GM20431 (cell line): Measurements from ENCODE around the gene RNF123.

Experiments
- in situ Hi-C: fragments of 300-500 bp; cut with MseI, MboI; formaldehyde crosslinking; loops from one replicate; pipeline ENCODE4 v1.15.0; 2020; ENCODE audit warnings: low sequenced_read_pairs; ENCODE audit not compliant: unreplicated experiment

The RNF123 gene

DNA sequence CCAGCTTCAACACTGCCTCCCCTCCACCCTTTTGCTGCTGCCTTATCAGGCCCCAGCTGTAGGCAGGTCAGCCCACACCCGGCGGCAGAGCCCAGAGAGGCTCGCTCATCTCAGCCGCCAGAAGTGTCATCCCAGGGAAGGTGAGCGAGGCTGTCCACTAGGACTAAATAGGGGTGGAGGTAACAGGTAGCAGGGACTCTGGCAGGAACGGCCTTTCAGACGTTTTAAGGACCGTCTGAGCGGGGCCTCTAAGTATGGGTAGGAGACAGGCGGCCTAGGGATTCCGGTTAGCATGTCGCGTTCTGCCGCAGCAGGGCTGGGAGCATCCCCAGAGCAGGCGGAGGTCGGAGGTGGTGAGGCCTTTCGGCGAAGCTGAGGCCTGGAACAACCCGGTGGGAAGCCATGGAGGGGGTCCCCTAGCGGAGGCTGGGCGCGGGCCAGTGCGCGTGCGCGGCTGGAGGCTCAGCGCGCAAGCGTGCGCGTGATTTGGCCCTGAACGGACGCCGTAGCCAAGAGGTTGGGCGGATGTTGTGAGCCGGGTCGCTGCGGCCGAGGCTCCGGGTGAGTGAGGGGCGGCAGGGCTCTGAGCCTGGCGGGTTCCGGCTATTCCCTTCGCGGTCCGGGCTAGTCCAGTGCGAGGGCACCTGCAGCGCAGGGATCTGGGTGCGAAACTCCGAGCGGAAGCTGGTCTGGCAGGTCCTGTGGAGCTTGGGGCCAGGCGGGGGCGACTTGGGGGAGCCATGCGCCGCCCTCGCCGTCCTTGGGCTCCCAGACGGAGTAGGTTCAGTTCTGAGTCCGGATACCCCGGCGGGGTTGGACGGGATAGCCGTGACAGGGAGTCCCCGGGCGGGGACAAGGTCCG is at the start of gene RNF123, which contains the start of gene MST1:
Gene RNF123 (plus strand): TSS at position 512 of the 862 bp plus-strand sequence. CDS start 1,609 bp downstream, outside the sequence.
Gene MST1 (minus strand): TSS at position 429 of the 862 bp plus-strand sequence. CDS start 783 bp downstream, outside the sequence.
- in situ Hi-C loops: no loop called here

GRCh38 chr3:49641292-49641691 is 48.1 kb upstream of the RNF123 start:
- in situ Hi-C loops: no loop called here

DNA sequence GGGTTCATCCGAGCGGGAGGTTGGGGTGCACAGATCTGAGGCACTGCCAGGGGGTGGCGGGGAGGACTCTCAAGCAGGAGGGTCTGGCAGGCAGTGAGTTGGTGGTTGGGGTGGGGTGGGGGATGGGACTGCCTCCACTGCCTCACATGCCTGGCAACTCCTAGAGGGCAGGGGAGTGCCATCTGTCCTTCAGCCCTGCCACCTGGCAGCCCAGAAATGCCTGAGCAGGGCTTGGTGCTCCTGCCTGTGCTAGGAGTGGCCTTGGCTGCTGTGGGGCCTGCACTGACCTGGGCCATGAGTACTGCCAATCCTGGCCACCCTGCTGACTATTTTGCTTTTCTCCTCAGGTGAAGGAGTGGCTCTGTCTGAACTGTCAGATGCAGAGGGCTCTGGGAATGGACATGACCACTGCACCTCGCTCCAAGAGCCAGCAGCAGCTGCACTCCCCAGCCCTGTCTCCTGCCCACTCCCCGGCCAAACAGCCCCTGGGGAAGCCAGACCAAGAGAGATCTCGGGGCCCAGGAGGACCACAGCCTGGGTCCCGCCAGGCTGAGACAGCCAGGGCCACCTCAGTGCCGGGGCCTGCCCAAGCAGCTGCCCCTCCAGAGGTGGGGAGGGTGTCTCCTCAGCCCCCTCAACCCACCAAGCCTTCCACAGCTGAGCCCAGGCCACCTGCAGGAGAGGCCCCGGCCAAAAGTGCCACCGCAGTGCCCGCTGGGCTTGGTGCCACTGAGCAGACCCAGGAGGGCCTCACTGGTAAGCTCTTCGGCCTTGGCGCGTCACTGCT is 47.2 kb upstream of the RNF123 start:
- in situ Hi-C loops: no loop called here

- in situ Hi-C loops: no loop called here
These were observed 46.6 kb upstream of the RNF123 start for GRCh38 chr3:49642708-49643145.

GRCh38 chr3:49644684-49645083 is 44.7 kb upstream of the RNF123 start:
- in situ Hi-C loops: no loop called here

DNA sequence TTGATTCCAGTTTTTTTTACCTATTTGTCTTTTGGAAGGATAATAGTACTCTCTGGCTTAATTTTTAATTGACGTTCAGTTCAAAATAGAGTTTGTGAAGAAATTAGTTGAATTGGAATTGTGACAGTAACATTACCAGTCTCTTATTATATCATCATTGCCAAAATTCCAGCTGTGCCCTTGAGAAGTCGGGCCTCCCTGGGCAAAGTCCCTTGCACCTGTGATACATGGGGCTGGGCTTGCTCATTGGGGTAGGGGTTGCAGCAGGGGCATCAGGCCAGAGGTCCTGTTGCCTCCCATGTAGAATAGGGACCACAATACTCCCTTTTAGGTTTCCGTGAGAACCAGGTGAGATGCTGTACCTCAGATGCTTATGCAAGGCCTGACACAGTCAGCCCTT is 43.1 kb upstream of the RNF123 start:
- in situ Hi-C loops: no loop called here

DNA sequence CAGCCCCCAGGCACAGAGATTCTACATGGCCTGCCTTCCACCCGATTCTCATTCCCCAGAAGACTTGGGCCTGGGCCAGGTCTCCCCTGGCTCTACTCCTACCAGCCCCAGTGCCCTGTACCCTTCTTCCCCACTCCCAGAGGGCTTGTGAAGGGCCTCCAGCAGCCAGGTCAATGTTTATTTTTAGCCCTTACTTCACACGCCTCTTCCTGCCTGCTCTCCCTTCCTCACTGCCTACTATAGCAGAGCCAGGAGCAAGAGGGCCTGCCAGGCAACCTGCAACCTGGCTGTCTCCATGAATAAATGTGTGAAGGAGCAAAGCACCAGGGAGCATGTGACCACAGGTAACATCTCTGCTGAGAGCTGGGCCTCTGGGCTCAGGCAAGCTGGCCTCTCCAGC is 41.6 kb upstream of the RNF123 start:
- in situ Hi-C loops: no loop called here

DNA sequence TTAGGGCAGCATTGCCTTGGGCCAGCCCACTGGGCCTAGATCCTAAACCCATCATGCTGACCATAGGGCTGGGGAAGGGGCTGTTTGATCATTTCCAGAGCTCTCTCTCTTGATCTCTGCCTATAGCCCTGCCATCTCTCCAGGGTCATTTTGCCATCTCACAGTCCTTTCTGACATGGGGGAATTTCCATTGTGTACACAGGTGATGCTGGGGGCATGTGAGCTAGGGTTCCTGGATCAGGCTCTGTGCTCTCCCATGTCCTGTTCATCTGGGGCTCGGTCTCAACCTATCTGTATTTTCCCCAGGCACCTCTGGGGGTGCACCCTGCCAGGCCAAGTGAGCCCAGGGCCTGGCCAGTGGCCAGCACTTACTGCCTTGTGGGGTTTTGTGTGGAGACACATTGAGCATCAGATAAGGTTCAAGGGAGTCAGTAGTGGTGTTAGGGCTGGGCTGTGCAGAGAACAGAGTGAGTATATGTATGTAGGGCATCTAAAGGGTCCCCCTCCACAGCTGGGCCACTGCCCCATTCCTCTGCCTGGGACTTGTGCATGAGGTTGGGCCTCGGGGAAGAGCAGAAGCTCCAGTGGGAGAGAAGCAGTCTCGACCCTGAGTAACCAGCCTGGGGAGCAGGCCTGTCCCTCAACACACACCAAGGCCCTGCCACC is 40.9 kb upstream of the RNF123 start:
- in situ Hi-C loops: no loop called here

DNA sequence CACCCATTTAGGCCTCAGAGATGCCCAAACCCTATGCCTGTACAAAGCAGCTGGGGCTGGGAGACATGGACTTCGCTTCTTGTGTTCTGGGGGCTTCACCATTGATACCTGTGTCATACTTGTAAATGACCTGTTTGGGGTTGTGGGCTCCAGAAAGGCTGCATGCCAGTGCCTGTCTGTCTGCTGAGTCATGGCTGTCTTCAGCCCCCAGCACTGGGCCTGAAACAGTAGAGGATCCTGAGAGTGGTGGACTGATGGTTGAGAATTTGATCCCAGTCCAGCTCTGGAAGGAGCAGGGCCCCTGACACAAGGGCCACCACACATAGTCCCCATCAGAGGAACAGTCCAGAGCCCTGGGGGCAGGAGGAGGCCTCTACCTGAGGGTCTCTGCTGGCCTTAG is 39.8 kb upstream of the RNF123 start:
- in situ Hi-C loops: no loop called here

- in situ Hi-C loops: no loop called here
These were observed 39.2 kb upstream of the RNF123 start for GRCh38 chr3:49650177-49650576.

GRCh38 chr3:49650637-49651036 is 38.7 kb upstream of the RNF123 start:
- in situ Hi-C loops: no loop called here

DNA sequence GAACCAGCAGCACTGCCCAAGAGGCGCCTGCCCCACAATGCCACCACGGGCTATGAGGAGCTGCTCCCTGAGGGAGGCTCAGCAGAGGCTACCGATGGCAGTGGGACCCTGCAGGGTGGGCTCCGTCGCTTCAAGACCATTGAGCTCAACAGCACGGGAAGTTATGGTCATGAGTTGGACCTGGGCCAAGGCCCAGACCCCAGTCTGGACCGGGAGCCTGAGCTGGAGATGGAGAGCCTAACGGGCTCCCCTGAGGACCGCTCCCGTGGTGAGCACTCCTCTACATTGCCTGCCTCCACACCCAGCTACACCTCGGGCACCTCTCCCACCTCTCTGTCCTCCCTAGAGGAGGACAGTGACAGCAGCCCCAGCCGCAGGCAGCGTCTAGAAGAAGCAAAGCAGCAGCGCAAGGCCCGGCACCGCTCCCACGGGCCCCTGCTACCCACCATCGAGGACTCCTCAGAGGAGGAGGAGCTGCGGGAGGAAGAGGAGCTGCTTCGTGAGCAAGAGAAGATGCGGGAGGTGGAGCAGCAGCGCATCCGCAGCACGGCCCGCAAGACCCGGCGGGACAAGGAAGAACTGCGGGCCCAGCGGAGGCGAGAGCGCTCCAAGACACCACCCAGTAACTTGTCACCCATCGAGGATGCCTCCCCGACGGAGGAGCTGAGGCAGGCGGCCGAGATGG is 37.0 kb upstream of the RNF123 start:
- in situ Hi-C loops: no loop called here

- in situ Hi-C loops: no loop called here
These were observed 36.4 kb upstream of the RNF123 start for GRCh38 chr3:49652903-49653415.

- in situ Hi-C loops: no loop called here
These were observed 35.7 kb upstream of the RNF123 start for GRCh38 chr3:49653621-49654020.

DNA sequence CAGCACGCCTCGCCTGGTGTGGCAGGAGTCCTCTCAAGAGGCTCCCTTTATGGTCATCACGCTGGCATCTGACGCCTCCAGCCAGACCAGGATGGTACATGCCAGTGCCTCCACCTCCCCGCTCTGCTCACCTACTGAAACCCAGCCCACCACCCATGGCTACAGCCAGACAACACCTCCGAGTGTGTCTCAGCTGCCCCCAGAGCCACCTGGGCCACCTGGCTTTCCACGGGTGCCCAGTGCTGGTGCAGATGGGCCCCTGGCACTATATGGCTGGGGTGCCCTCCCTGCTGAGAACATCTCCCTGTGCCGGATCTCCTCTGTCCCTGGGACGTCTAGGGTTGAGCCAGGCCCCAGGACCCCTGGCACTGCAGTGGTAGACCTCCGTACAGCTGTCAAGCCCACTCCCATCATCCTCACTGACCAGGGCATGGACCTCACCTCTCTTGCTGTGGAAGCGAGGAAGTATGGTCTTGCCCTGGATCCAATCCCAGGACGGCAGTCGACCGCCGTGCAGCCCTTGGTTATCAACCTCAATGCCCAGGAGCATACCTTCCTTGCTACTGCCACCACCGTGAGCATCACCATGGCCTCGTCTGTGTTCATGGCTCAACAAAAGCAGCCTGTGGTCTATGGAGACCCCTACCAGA is 35.1 kb upstream of the RNF123 start:
- in situ Hi-C loops: no loop called here

DNA sequence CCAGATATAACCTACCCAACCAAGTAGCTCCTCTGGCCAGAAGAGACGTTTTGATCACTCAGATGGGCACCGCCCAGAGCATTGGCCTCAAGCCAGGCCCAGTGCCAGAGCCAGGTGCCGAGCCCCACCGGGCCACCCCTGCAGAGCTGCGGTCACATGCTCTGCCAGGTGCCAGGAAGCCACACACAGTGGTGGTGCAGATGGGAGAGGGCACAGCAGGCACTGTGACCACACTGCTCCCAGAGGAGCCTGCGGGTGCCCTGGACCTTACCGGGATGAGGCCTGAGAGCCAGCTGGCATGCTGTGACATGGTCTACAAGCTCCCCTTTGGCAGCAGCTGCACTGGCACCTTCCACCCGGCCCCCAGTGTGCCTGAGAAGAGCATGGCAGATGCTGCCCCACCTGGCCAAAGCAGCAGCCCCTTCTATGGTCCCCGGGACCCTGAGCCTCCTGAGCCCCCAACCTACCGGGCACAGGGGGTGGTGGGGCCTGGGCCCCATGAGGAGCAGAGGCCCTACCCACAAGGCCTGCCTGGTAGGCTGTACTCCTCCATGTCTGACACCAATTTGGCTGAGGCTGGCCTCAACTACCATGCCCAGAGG is 34.3 kb upstream of the RNF123 start:
- in situ Hi-C loops: no loop called here

DNA sequence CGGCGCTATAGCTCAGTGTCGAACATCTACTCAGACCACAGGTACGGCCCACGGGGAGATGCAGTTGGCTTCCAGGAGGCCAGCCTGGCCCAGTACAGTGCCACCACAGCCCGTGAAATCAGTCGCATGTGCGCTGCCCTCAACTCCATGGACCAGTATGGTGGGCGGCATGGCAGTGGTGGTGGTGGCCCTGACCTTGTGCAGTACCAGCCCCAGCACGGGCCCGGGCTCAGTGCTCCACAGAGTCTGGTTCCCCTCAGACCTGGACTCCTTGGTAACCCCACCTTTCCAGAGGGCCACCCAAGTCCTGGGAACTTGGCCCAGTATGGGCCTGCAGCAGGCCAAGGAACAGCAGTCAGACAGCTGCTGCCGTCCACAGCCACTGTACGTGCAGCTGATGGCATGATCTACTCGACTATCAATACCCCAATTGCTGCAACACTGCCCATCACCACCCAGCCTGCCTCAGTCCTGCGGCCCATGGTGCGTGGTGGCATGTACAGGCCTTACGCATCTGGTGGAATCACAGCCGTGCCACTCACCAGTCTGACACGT is 33.5 kb upstream of the RNF123 start:
- in situ Hi-C loops: no loop called here

- in situ Hi-C loops: no loop called here
These were observed 32.7 kb upstream of the RNF123 start for GRCh38 chr3:49656541-49657112.
